ENCODE results near the gene BRCA2.

Gene BRCA2

GRCh38 chr13:32445461-32445860 lies 130.2 kb downstream of the BRCA2 start:
- TF ChIP-seq CTCF (conservative IDR thresholded peaks at IDR 0.05; ENCODE audit: low read length): no peak
- TF ChIP-seq EZH2phosphoT487 (IDR thresholded peaks at IDR 0.05; ENCODE audit: borderline replicate concordance): no peak
- no peaks in the 10 kb centered on the region for H3K9me3 ChIP-seq (ENCODE audit: insufficient read depth, low read depth, low read length)
- H2AFZ ChIP-seq (ENCODE audit: low read length): no peak overlapping the region
- no peaks in the 10 kb centered on the region for H3K27me3 ChIP-seq (ENCODE audit: insufficient read depth, low read length, poor library complexity, severe bottlenecking)
- no peak overlapping the region for H3K9ac ChIP-seq (ENCODE audit: low read depth, low read length, poor library complexity, severe bottlenecking)
- no peaks in the 10 kb centered on the region for H3K4me1 ChIP-seq (ENCODE audit: insufficient read depth, low read length, poor library complexity, severe bottlenecking)
- no peak overlapping the region for H3K4me3 ChIP-seq (ENCODE audit: low read length, poor library complexity, severe bottlenecking)
- H3K4me2 ChIP-seq (ENCODE audit: low read depth, low read length, poor library complexity, severe bottlenecking): no peak overlapping the region
- no peaks in the 10 kb centered on the region for H3K79me2 ChIP-seq (ENCODE audit: insufficient read depth, low read length)
- H3F3A ChIP-seq (ENCODE audit: low read depth): no peaks in the 10 kb centered on the region
- no peaks in the 10 kb centered on the region for H3K9me2 ChIP-seq (replicated peaks; ENCODE audit: low read depth, low read length)
- no peaks in the 10 kb centered on the region for H4K20me1 ChIP-seq (ENCODE audit: insufficient read depth, low read length, poor library complexity, severe bottlenecking)
- H3K36me3 ChIP-seq (ENCODE audit: insufficient read depth, low read length): no peaks in the 10 kb centered on the region

- Histone ChIP-seq H3K4me1 (ENCODE audit: insufficient read depth, low read length, poor library complexity, severe bottlenecking) (no peaks in the 10 kb centered on the region), H3K9ac (ENCODE audit: low read depth, low read length, poor library complexity, severe bottlenecking) (no peak overlapping the region), H3K36me3 (ENCODE audit: insufficient read depth, low read length) (no peaks in the 10 kb centered on the region), H3K9me2 (replicated peaks; ENCODE audit: low read depth, low read length) (no peaks in the 10 kb centered on the region), H3K4me2 (ENCODE audit: low read depth, low read length, poor library complexity, severe bottlenecking) (no peak overlapping the region), H3K4me3 (ENCODE audit: low read length, poor library complexity, severe bottlenecking) (no peak overlapping the region), H3K79me2 (ENCODE audit: insufficient read depth, low read length) (no peaks in the 10 kb centered on the region), H3F3A (ENCODE audit: low read depth) (no peaks in the 10 kb centered on the region), H3K9me3 (ENCODE audit: insufficient read depth, low read depth, low read length) (no peaks in the 10 kb centered on the region), H3K27me3 (ENCODE audit: insufficient read depth, low read length, poor library complexity, severe bottlenecking) (no peaks in the 10 kb centered on the region), H2AFZ (ENCODE audit: low read length) (no peak overlapping the region), H4K20me1 (ENCODE audit: insufficient read depth, low read length, poor library complexity, severe bottlenecking) (no peaks in the 10 kb centered on the region)
- TF ChIP-seq EZH2phosphoT487 (IDR thresholded peaks at IDR 0.05; ENCODE audit: borderline replicate concordance): no peak
- no peak for TF ChIP-seq CTCF (conservative IDR thresholded peaks at IDR 0.05; ENCODE audit: low read length)
Measured at GRCh38 chr13:32446220-32446619, 130.9 kb downstream of the BRCA2 start.

- TF ChIP-seq CTCF (conservative IDR thresholded peaks at IDR 0.05; ENCODE audit: low read length): no peak
- TF ChIP-seq EZH2phosphoT487 (IDR thresholded peaks at IDR 0.05; ENCODE audit: borderline replicate concordance): no peak
- no peaks in the 10 kb centered on the region for H3F3A ChIP-seq (ENCODE audit: low read depth)
- no peaks in the 10 kb centered on the region for H4K20me1 ChIP-seq (ENCODE audit: insufficient read depth, low read length, poor library complexity, severe bottlenecking)
- H3K4me2 ChIP-seq (ENCODE audit: low read depth, low read length, poor library complexity, severe bottlenecking): no peak overlapping the region
- H3K4me3 ChIP-seq (ENCODE audit: low read length, poor library complexity, severe bottlenecking): no peak overlapping the region
- no peaks in the 10 kb centered on the region for H3K4me1 ChIP-seq (ENCODE audit: insufficient read depth, low read length, poor library complexity, severe bottlenecking)
- no peaks in the 10 kb centered on the region for H3K79me2 ChIP-seq (ENCODE audit: insufficient read depth, low read length)
- H2AFZ ChIP-seq (ENCODE audit: low read length): no peak overlapping the region
- H3K36me3 ChIP-seq (ENCODE audit: insufficient read depth, low read length): no peaks in the 10 kb centered on the region
- H3K9me2 ChIP-seq (replicated peaks; ENCODE audit: low read depth, low read length): no peaks in the 10 kb centered on the region
- H3K9me3 ChIP-seq (ENCODE audit: insufficient read depth, low read depth, low read length): peaks cover 3% of the 10 kb centered on the region; the same call in 1 of the 2 replicates
- H3K9ac ChIP-seq (ENCODE audit: low read depth, low read length, poor library complexity, severe bottlenecking): no peak overlapping the region
- no peaks in the 10 kb centered on the region for H3K27me3 ChIP-seq (ENCODE audit: insufficient read depth, low read length, poor library complexity, severe bottlenecking)
Measured at GRCh38 chr13:32446773-32447465, 131.6 kb downstream of the BRCA2 start.
